K562 (cell line): ENCODE data around the gene ARHGAP22. TPM values are rescaled to one million over a fixed set of nuclear protein-coding genes. Genes with fewer than 3 reads are reported as not detected.

Experiments used
- ATF3 ChIP-seq, 2 experiments: fragments of 450-650 bp in 1 of 2; sonication (generic) in 1 of 2; formaldehyde crosslinking in 1 of 2; IDR thresholded peaks in 1 of 2; conservative IDR thresholded peaks in 1 of 2; 2 replicates each; pipeline versions ENCODE4 v1.6.1 to v1.8.1; 2016 to 2023; ENCODE audit warnings: mild to moderate bottlenecking in 2 of 2, moderate library complexity in 2 of 2, inconsistent platforms in 1 of 2, missing genetic modification reagents in 1 of 2
- BCOR ChIP-seq: fragments of 450-650 bp; IDR thresholded peaks from 2 replicates; pipeline ENCODE4 v1.6.1; 2016
- EGR1 ChIP-seq: fragments of 450-650 bp; conservative IDR thresholded peaks from 2 replicates; pipeline ENCODE4 v1.6.1; 2017; ENCODE audit warnings: mild to moderate bottlenecking
- ESRRA ChIP-seq: fragments of 450-650 bp; IDR thresholded peaks from 2 replicates; pipeline ENCODE4 v1.6.1; 2014; ENCODE audit warnings: low read depth, mild to moderate bottlenecking, moderate library complexity, borderline replicate concordance
- ETS1 ChIP-seq: conservative IDR thresholded peaks from 2 replicates; pipeline ENCODE4 v1.6.1; 2011; ENCODE audit warnings: low read depth, mild to moderate bottlenecking, low read length; ENCODE audit not compliant: control insufficient read depth
- EZH2 ChIP-seq: IDR thresholded peaks from 2 replicates; pipeline ENCODE4 v1.6.1; 2012; ENCODE audit warnings: low read depth, mild to moderate bottlenecking, inconsistent platforms, low read length, borderline replicate concordance
- GTF2B ChIP-seq: IDR thresholded peaks from 2 replicates; pipeline ENCODE4 v1.6.1; 2011; ENCODE audit not compliant: insufficient read length; ENCODE audit errors: extremely low read depth
- HDAC2 ChIP-seq: fragments of 450-650 bp; IDR thresholded peaks from 2 replicates; pipeline ENCODE4 v1.6.1; 2016; ENCODE audit warnings: mild to moderate bottlenecking
- KLF16 ChIP-seq: IDR thresholded peaks from 2 replicates; pipeline ENCODE4 v1.6.1; 2016; ENCODE audit warnings: antibody characterized with exemption
- NR2C1 ChIP-seq, 2 experiments: fragments of 450-650 bp; IDR thresholded peaks; 2 replicates each; pipeline ENCODE4 v1.6.1; 2017; ENCODE audit warnings: mild to moderate bottlenecking in 2 of 2, antibody characterized with exemption in 1 of 2, inconsistent platforms in 1 of 2, missing compliant biosample characterization in 1 of 2, missing genetic modification characterization in 1 of 2
- NR4A1 ChIP-seq, 2 experiments: fragments of 250-450 bp in 1 of 2; fragments of 450-650 bp in 1 of 2; sonication (Bioruptor Pico) in 1 of 2; IDR thresholded peaks; 2 replicates each; pipeline versions ENCODE4 v1.4.0 to v1.6.1; 2016 to 2020; ENCODE audit warnings: mild to moderate bottlenecking in 2 of 2, missing compliant biosample characterization in 1 of 2, missing genetic modification characterization in 1 of 2, moderate library complexity in 1 of 2
- PCBP2 ChIP-seq: fragments of 200-400 bp; formaldehyde crosslinking; IDR thresholded peaks from 2 replicates; pipeline ENCODE4 v1.6.1; 2018; ENCODE audit warnings: low read length, low read depth, mild to moderate bottlenecking, moderate library complexity; ENCODE audit not compliant: poor library complexity, severe bottlenecking
- PHB ChIP-seq: fragments of 250-450 bp; sonication (Bioruptor Pico); IDR thresholded peaks from 2 replicates; pipeline ENCODE4 v1.5.0; 2021
- POLR2H ChIP-seq: IDR thresholded peaks from 2 replicates; pipeline ENCODE4 v1.6.1; 2016; ENCODE audit warnings: missing genetic modification characterization, low read depth, mild to moderate bottlenecking, control low read depth, missing compliant biosample characterization, moderate library complexity
- RBBP5 ChIP-seq: fragments of 200-600 bp; sonication (generic); IDR thresholded peaks from 2 replicates; pipeline ENCODE4 v1.6.1; 2012; ENCODE audit warnings: borderline replicate concordance, mild to moderate bottlenecking, low read length, control low read depth, inconsistent platforms; ENCODE audit not compliant: insufficient read depth, poor library complexity, severe bottlenecking
- TAF7 ChIP-seq: fragments of 450-650 bp; IDR thresholded peaks from 2 replicates; pipeline ENCODE4 v1.6.1; 2016; ENCODE audit warnings: missing genetic modification characterization, missing compliant biosample characterization
- ZBTB12 ChIP-seq: fragments of 250-450 bp; sonication (Bioruptor Pico); IDR thresholded peaks from 2 replicates; pipeline ENCODE4 v1.4.0; 2020
- ZBTB49 ChIP-seq: sonication (generic); formaldehyde crosslinking; IDR thresholded peaks from 2 replicates; pipeline ENCODE4 v1.8.0; 2022; ENCODE audit warnings: missing genetic modification reagents, mild to moderate bottlenecking, borderline replicate concordance
- ZFX ChIP-seq: sonication (generic); formaldehyde crosslinking; IDR thresholded peaks from 2 replicates; pipeline ENCODE4 v1.8.0; 2022; ENCODE audit warnings: mild to moderate bottlenecking, missing genetic modification reagents, moderate library complexity
- ZNF124 ChIP-seq: sonication (generic); formaldehyde crosslinking; IDR thresholded peaks from 2 replicates; pipeline ENCODE4 v1.8.1; 2022; ENCODE audit warnings: missing genetic modification reagents
- polyA plus RNA-seq, 8 experiments: library from polyadenylated mRNA; depleted of rRNA in 4 of 8; stranded (reverse) in 5 of 8; unstranded in 3 of 8; fragments of >200 nt; fragmentation: Nextera tagmentation in 2 of 8; fragmentation: Illumina TruSeq in 1 of 8; extraction: Ambion mirVana in 2 of 8; extraction: Trizol in 1 of 8; gene quantifications; 2 replicates each; pipeline versions ENCODE4 v1.2.1 to v1.2.3, GENCODE V29; 2011 to 2014; ENCODE audit warnings: inconsistent platforms in 1 of 8, missing spikeins in 1 of 8
- total RNA-seq, 7 experiments: library from RNA; depleted of rRNA in 6 of 7; stranded (reverse); fragments of >200 nt in 6 of 7; fragmentation: Illumina TruSeq in 2 of 7; extraction: Trizol in 2 of 7; gene quantifications; 2 replicates each; pipeline versions ENCODE4 v1.2.1 to v1.2.3, GENCODE V29; 2011 to 2021; ENCODE audit warnings: low replicate concordance in 1 of 7

Gene ARHGAP22
- total and polyA plus RNA-seq, 9 of the 15 experiments (the other 6 are each of a cell fraction or from before 2014, with no cell fraction given) = 1.3 to 28.1 (median 12.7) TPM

- TF ChIP-seq ZFX (CRISPR knock-in tag) (no peak), ETS1 (no peak), ZNF124 (CRISPR knock-in tag) (no peak), GTF2B (no peak), KLF16 (peak; percentile 39; the same call in 1 of the 2 replicates), ZBTB49 (CRISPR knock-in tag) (no peak), EGR1 (no peak), TAF7 (tag) (no peak), PCBP2 (no peak), ZBTB12 (no peak), RBBP5 (no peak), NR4A1 (CRISPR knock-in tag; IDR thresholded peaks at IDR 0.05) (no peak), NR4A1 (tag; IDR thresholded peaks at IDR 0.05) (peak; percentile 75; the same call in 1 of the 2 replicates), NR2C1 (IDR thresholded peaks at IDR 0.05) (no peak), NR2C1 (tag; IDR thresholded peaks at IDR 0.05) (peak; percentile 39; the same call in 1 of the 2 replicates), ATF3 (IDR thresholded peaks at IDR 0.05) (no peak), ATF3 (CRISPR knock-in tag; conservative IDR thresholded peaks at IDR 0.05) (no peak), BCOR (no peak), POLR2H (tag) (no peak), ESRRA (no peak), HDAC2 (0 out of 2 replicates have a peak, but pooled peaks have one; percentile 32), EZH2 (no peak), PHB (no peak)
Observed at GRCh38 chr10:48476279-48476982, 128.4 kb downstream of the ARHGAP22 start (continued).
